Thyroid gland (tissue), 4 donors: ENCODE results near the gene FSIP1.

Source experiments
- CTCF ChIP-seq, 6 experiments: fragments of 200-600 bp in 3 of 6; fragments of 450-650 bp in 3 of 6; sonication (generic) in 3 of 6; IDR thresholded peaks; one replicate each; pipeline ENCODE4 v1.5.1; 2016 to 2019; ENCODE audit warnings: antibody characterized with exemption in 6 of 6, mild to moderate bottlenecking in 2 of 6, inconsistent platforms in 1 of 6, moderate library complexity in 1 of 6
- POLR2A ChIP-seq, 2 donors: fragments of 450-650 bp; IDR thresholded peaks; one replicate each; pipeline ENCODE4 v1.6.1; 2017; ENCODE audit warnings: antibody characterized with exemption in 2 of 2, mild to moderate bottlenecking in 2 of 2, moderate library complexity in 1 of 2

- TF ChIP-seq CTCF (IDR thresholded peaks at IDR 0.05), result no peak
- TF ChIP-seq POLR2A (IDR thresholded peaks at IDR 0.05), result no peak
Measured at GRCh38 chr15:39616731-39617455, 165.7 kb downstream of the FSIP1 start.
